Jurkat, Clone E6-1 (cell line): Measurements from ENCODE around the gene AIP.
A peak's percentile ranks its signal among the peaks of the same experiment; 100 is the strongest.

ENCODE experiments used
- DNase-seq: peaks from one replicate; pipeline ENCODE4 v3.0.0-alpha.2; 2011; ENCODE audit warnings: low read depth, low spot score
- H3K4me3 ChIP-seq: 2 replicates; pipeline ENCODE4 v1.5.1; 2011; ENCODE audit warnings: mild to moderate bottlenecking, low read length, control low read depth, moderate library complexity

The AIP gene

DNA sequence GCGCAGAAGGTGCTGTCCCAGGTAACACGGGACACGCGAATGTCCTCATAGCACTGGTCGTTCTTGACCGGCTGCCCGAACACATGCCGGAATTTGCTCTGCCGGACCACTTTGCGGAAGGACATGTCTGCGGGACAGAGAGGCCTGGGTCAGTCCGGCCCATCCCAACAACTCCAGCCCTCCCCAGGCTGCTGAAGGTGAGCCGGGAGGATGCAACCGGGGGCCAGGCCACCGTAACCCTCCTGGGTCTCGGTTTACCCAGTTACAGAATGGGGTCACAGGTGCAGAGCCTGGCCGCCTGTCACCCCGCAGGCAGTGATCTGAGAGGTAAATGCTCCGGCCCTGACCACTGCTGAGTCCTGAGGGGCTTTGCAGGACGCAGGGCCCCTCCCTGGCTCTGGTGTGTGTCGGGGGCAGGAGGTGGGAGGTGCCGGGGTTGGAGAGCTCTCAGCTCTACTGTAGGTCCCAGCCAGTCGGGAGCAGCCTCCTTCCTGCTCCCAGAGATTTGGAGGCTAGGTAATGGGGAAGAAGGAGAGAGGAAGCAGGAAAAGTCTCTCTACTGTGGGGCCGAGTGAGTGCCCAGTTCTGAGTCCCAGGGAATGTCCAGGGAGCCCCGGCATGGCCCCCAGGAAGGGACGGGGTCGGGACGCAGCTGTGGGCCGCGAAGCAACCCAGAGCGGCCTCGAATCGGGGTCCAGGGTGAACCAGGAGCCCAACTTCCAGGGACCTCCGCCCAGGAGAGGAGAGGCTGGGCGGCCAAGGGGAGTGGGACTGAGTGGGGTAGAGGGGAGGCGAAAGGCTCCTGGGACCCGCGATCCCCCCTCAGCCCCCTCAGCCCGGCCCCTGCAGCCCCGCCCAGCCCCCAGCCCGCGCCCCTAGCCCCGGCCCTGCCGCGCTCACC lies 40.1 kb upstream of the AIP start:
- no peak overlapping the region for H3K4me3 ChIP-seq
- DNase-seq: no peak

DNA sequence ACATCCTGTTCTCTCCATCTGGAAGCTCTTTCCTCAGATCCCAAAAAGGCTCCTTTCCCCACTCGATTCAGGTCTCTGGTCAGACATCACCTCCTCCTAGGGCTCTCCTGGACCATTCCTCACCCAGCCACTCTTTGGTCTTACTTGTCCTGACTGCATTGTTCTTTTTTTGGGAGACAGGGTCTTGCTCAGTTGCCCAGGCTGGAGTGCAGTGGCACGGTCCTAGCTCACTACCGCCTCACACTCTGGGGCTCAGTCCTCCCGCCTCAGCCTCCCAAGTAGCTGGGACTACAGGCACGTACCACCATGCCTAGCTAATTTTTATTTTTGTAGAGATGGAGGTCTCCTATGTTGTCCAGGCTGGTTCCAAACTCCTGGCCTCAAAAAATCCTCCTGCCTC lies 37.3 kb upstream of the AIP start:
- H3K4me3 ChIP-seq: no peak overlapping the region
- DNase-seq: no peak

DNA sequence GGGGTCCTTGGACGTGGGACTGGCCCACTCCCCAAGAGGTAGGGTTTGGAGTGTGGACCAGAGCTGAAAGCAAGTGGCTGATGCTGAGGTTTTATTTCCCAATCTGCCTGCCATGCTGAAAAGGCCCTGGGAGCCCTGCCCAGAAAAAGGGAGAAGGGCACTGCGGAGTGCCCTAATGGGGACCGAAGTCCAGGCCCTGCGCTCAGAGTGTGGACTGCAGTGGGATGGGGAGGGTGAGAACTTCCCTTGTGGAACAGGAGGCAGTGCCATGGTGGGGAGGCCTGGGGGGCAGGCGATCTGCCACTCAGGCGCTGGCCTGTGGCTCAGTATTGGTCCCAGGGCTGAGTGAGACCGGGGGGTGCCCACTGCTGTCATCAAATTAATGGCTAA lies 34.6 kb upstream of the AIP start:
- no peak for DNase-seq
- no peak overlapping the region for H3K4me3 ChIP-seq

DNA sequence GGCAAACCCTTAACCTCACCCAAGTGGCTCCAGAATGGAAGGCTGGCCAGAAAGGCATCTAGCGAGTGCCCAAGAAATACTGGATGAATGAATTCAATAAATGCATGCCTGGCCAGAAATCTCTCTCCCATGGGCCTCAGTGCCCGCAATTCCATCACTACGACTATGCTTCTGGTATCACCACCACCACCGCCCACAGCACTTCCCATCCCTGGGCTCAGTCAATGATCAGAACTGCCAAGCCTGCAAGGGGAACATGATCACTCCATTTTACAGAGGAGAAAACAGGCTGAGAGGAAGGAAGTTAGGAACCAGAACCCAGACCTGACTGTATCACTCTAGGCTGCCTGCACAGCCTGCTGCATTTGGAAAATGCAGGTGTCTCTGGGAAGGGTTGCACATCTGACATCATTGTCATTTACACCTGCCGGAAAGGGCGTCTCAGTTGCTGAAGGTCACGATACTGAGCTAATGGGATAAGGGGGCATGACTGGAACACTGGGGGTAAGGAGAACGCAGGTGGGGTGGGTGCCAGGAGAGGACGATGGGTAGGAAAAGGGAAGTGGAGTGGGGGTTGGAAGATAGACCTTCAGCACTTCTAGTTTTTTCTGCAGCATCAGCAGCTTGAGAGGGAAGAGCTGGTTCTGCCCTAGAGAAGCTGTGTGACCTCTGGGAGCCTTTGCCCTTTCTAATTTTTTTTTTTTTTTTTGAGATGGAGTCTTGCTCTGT lies 33.5 kb upstream of the AIP start:
- no peak for DNase-seq
- H3K4me3 ChIP-seq: no peak overlapping the region

DNA sequence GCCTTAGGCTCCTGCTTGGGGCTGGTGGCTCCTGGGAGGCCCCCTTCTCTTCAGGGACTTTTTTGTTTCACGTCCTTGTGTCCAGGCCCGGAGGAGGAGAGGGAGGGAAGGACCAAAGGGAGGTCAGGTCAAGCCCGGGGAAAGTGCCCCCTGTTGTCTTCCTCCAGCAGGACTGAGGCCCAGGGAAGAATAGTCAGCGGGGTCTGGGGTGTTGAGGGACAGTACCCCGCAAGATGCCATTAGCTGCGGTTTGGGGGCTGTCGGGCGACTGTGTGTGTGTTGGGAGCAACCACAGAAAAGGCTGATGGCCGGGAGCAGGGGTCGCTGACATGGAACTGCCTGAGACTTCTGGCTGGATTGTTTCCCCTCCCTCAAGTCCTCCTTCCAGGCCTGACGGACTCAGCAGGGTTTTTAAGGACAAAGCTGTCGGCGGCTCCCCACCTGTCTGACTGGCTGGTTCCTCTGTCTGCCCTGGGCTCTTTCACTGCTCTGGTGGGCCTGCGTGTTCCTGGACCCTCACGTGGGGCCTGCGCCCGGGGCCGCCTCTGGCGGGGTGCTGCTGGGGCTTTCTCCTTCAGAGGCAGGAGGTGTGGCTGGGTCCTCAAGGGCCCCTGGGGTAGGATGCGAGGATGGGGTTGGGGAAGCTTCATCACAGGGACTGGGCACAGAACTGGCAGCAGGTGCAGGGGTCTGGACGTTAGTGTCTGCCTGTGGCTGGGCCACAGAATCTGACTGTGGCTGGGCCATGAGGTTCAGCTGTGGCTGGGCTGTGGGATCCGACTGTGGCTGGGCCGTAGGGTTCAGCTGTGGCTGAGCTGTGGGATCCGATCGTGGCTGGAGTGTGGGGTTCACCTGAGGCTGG lies 31.8 kb upstream of the AIP start:
- no peak overlapping the region for H3K4me3 ChIP-seq
- no peak for DNase-seq

DNA sequence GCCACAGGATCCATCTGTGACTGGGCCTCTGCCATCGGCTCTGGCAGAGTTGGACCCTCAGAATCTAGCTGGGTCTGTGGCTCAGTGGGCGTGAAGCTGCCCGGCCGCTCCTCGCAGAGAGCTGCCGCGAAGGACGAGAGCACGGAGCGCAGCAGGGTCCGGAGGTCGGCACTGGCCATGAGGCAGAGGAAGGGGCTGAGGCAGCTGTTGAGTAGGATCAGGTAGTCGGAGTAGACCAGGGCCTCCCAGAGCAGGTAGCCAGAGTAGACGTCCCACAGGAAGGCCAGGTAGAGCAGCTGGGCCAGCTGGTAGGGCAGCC lies 31.2 kb upstream of the AIP start:
- no peak overlapping the region for H3K4me3 ChIP-seq
- DNase-seq: no peak

DNA sequence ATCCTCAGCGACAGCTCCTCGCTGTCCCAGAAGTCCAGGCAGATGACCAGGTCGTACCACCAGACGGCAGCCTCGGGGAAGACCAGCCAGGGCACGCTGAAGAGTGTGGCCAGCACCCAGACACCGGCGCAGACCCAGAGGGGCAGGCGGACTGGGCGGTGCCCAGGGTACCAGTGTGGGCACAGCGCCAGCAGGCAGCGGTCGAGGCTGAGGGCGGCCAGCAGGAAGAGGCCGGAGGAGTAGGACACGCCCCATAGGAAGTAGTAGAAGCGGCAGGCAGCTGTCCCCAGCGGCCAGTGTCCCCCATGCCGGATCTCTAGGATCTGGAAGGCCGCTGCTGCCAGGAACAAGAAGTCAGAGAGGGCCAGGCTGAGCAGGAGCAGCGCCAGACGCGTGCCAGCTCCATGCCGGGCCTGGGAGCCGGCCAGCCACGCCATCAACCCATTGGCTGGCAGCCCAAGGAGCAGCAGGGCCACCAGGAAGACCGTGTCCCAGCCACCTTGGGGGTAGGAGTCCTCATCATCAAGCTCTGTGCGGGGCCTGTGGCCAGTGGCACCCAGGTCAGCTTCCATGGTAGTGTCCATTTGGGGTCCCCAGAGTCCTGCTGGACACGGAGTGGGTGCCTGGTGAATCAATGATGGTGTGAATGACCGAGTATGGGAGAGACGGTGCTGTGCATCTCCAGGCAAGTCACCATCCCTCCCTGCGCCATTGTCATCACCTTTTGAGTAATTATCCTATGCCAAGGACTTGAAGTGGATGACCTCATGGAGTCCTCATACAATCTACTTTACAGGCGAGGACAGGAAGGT lies 30.5 kb upstream of the AIP start, which contains the start of gene GPR152:
TSS of gene GPR152 (minus strand) at position 589 of the 812 bp plus-strand sequence. CDS start at position 584, 5 bp downstream.
- DNase-seq: no peak
- no peak within 1 kb of the TSS for H3K4me3 ChIP-seq

DNA sequence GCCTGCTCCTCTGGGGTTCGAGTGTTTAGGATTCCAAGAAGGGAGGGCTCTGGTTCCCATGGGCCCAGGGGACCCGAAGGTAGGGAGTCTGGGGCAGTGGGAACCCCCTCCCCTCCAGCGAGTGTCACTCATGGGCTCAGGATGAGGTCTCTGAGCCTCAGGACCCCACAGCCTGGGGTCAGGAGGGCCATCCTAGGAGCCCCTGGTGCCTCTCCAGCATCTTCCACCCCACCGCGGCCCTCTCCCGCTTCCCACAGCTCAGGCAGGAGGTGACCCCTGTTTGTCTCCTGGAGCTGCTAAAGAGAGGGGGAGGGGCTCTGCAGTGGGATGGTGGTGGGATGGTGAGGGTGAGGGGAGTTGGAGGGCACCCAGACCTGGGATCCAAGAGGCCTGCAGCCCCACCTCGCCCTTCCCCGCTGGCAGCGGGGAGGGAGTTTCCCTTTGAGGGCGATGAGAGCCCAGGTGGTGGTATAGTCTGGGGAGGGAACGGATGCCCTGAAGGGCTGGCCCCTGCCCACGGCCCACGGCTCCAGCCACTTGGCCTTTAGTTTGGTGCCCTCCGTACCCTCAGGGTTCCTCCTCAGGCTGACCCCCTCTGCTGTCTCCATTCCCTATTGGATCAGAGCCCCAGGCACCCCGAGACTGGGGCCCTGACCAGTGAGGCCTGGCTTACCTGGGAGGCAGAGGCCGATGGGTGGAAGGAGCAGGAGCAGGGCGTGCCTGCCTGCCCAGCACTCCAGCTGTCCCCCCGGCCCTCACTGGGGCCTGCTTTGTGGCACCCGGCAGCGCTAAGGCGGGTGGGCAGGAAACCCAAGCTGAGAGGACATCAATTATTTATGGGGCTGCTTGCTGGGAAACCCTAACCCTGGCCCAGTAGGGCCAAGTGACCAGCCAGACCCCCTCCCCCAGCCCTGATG lies 28.8 kb upstream of the AIP start:
- no peak overlapping the region for H3K4me3 ChIP-seq
- DNase-seq: no peak

DNA sequence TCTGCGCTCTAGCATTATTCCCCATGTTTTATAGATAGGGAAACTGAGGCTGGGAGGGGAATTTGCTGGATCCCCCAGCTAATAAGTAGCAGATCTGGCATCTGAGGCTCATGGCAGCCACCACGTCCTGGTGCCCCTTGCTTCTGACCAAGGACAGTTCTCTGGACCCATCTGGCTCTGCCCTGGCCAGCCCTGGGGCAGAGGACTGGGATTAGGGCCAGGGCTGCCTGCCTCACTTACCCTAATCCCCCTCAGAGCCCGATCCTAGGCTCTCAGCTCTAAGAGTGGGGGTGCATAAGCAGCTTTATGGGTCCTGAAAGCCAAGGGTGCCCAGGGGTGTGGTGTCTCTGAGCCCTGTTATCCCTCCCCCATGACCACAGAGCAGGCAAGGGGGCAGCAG lies 27.8 kb upstream of the AIP start, which contains the start of gene CABP4:
TSS of gene CABP4 (plus strand) at position 301 of the 400 bp plus-strand sequence. CDS start at position 371, 70 bp downstream.
- no peak within 1 kb of the TSS for H3K4me3 ChIP-seq
- DNase-seq: no peak

DNA sequence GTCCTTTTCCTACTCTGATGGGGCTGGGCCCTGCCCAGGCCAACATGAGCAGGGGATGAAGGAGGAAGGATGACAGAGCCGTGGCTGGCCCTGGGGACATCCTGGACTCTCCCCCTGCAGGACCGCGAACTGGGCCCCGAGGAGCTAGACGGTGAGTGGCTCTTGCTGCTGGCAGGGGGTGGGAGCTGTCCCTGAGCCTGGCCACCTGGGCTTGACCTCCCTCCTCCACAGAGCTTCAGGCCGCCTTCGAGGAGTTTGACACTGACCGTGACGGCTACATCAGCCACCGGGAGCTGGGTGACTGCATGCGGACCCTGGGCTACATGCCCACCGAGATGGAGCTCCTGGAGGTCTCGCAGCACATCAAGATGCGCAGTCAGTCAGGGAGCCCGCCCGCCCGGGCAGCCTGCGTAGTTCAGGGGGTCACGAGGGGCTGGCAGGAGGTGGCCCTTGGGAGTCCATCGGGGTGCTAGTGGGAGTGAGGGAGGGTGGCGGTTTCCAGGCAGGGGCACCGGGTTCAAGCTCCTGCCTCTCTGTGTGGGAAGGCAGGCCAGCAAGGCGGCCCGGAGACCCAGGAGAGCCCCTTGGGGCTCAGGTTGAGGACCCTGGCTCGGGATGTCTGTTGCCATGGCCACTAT lies 26.6 kb upstream of the AIP start:
- no peak overlapping the region for H3K4me3 ChIP-seq
- DNase-seq: no peak

DNA sequence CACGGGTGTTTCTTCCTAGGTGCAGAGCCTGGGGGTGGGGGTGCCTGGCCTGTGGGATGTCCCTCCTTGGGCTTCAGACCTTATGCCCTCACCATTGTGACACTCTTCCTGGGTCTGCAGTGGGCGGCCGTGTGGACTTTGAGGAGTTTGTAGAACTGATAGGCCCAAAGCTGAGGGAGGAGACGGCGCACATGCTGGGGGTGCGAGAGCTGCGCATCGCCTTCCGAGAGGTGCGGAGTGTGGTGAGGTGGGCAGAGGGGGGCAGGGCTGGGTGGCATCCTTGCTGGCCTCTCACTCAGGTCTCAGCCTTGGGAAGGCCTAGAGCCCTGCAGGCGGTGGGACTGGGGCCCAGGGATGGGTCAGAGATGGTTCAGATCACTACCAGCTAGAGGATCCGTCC lies 25.4 kb upstream of the AIP start:
- no peak for DNase-seq
- no peak overlapping the region for H3K4me3 ChIP-seq

DNA sequence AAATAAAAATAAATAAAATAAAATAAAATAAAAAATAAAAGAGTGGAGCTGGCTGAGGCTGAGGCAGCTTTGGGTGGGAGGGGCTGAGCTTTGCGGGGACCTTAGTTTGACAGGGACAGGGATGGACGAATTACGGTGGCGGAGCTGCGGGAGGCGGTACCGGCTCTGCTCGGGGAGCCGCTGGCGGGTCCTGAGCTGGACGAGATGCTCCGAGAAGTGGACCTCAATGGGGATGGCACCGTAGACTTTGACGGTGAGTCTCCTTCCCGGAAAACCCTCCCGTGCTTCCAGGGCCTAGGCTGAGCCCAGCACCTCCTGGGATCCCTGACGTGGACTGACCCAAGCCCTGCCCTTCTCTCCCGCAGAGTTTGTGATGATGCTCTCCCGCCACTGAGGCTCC lies 24.6 kb upstream of the AIP start:
- no peak overlapping the region for H3K4me3 ChIP-seq
- no peak for DNase-seq

DNA sequence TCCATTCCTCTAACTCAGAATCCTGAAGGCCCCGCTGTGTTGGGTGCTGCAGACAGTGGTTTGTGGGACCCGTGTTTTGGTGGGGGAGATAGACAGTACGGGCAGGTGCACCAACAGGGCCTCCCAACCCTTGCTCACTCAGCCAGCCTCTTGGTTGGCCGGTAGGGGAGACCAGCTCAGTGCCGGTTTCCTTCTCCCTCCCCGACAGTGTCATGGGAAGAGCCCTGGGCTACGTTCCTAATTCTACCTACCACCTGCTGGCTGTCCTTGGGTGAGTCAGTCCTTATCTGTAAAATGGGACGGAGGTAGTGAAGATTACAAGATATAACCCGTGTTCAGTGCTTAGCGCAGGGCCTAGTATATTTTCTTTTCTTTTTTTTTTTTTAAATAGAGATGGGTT lies 19.6 kb upstream of the AIP start:
- DNase-seq: no peak

DNA sequence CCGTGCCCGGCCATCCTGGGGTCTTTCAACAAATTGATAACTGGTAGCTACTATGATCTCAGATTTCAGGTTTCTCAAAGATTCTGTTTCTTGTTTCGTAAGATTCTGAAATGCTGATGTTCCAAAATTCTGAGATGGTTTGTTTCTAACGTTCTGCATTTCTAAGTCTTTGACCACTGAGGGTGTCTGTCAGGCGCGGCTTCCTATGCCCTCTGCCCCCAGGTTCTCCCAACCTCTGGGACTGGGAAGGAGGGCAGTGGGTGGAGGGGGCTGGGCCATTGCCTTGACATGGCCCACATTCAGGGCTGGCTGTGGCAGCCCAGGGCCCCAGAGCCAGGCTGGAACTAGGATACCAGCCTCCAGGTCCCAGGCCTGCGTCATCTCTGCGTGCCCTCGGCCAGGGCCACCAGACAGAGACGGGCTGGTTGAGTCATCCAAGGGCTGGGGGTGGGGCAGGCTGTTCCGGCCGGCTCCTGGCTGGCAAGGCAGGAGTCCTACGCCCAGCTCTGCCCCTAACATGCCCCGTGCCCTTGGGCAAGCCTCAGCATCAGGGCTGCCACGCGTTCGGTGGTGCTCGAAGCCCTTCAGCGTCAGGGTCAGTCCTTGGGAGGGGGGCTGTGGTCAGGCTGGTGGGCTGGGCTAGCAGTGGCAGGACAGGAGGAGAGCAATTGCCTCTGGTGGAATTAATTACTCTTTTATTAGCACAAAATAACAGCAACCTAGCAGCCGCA lies 19.0 kb upstream of the AIP start:
- peak overlapping the region; percentile 82 for H3K4me3 ChIP-seq
- no peak for DNase-seq

More for the DNA sequence above, 19.6 kb upstream of the AIP start:
- no peak overlapping the region for H3K4me3 ChIP-seq

DNA sequence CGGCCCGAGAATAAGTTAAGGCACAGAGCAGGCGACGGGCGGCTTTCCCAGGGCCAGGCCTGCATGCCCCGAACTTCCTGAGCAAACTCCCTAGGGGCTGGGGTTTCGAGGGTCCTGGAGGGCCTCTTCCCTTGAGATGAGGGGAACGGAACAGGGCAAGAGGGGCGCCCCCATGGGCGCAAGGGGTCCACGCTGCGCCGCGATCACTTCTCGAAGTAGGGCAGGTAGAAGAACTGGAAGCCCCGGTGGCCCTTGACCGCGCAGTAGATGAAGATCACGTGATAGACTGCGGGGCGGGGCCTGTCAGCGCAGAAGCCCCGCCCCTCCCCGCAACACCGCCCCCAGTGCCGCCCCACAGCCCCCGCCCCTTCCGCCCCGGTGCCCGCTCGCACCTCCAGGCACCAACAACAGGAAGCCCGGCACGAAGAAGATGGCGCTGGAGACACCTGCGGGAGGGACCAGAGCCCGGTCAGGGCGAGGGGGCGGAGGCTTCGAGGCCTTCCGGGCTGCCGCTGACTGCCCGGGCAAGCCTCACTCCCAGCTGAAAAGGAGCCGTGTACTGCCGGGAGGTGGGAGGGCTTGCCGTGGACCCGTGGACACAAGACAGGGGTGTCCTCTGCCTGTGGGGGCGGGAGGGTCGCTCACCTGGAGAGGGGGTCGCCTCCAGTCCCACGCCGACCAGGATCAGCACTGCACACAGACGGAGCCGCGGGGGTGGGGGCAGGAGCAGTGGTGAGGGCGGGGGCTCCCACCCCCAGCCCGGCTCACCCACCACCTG lies 18.2 kb upstream of the AIP start:
- DNase-seq: peak; percentile 80
- peak overlapping the region; percentile 82 for H3K4me3 ChIP-seq

DNA sequence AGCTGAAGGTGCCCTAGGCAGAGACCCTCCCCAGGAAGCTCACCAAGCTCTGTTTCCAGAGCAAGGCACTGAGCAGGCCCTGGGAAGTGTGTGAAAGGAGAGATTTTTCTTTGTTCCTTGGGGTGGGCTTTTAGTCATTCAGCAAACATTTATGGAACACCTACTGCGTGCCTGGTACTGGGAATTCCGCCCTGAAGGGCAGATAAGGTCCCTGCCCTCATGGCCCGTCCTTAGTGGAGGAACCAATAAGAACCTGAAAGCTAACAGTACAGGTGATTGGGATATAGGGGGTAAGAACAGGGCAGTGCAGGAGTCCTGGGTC lies 17.7 kb upstream of the AIP start:
- H3K4me3 ChIP-seq: peak overlapping the region; percentile 82
- no peak for DNase-seq
